Activated T-cell treated with anti-CD3 and anti-CD28 coated beads, Interleukin-2, amount 50 U/mL, for 72 hours (primary cell): ENCODE results near the gene C13orf46. TPM values are rescaled to one million over a fixed set of nuclear protein-coding genes. Genes with fewer than 3 reads are reported as not detected.
A peak's percentile ranks its signal among the peaks of the same experiment; 100 is the strongest.
"Not testable (repeated sequence)": the region's sequence is repeated elsewhere in the genome, so short reads cannot be mapped to it uniquely, and the experiment has no call there.

Experiments used
- ATAC-seq, 2 donors: fragments of 150-1000 bp; cut with Tn5 transposase; replicated peaks in 1 of 2; 2 replicates each; pipeline ENCODE4 v1.10.0; 2021; ENCODE audit warnings: moderate library complexity in 2 of 2, mild to moderate bottlenecking in 1 of 2
- DNase-seq, 2 donors: peaks; one replicate each; pipeline ENCODE4 v3.0.0; 2021 to 2022; ENCODE audit warnings: mixed read lengths in 1 of 2
- H3K27ac Mint-ChIP-seq: one replicate; pipeline ENCODE4 v1.8.0; 2022; ENCODE audit warnings: mild to moderate bottlenecking, moderate library complexity, mixed read lengths
- H3K27me3 Mint-ChIP-seq: one replicate; pipeline ENCODE4 v1.8.0; 2022; ENCODE audit warnings: low read depth, mixed read lengths
- H3K36me3 Mint-ChIP-seq, 2 donors: one replicate each; pipeline ENCODE4 v1.8.0; 2022; ENCODE audit warnings: mixed read lengths in 2 of 2, mild to moderate bottlenecking in 1 of 2; ENCODE audit not compliant: insufficient read depth in 2 of 2
- H3K4me1 Mint-ChIP-seq: one replicate; pipeline ENCODE4 v1.8.0; 2022; ENCODE audit warnings: low read depth, mixed read lengths
- H3K4me3 Mint-ChIP-seq, 2 donors: one replicate each; pipeline ENCODE4 v1.8.0; 2022; ENCODE audit warnings: mild to moderate bottlenecking in 2 of 2, mixed read lengths in 2 of 2, moderate library complexity in 2 of 2
- H3K9me3 Mint-ChIP-seq, 2 donors: one replicate each; pipeline ENCODE4 v1.8.0; 2022; ENCODE audit warnings: mixed read lengths in 2 of 2
- total RNA-seq, 2 donors: library from RNA; stranded (reverse); gene quantifications; one replicate each; pipeline ENCODE4 v1.2.3, GENCODE V29; 2022

C13orf46 gene
- total RNA-seq, 2 donors from 2014 or later = 4.6 to 6.9 TPM

DNA sequence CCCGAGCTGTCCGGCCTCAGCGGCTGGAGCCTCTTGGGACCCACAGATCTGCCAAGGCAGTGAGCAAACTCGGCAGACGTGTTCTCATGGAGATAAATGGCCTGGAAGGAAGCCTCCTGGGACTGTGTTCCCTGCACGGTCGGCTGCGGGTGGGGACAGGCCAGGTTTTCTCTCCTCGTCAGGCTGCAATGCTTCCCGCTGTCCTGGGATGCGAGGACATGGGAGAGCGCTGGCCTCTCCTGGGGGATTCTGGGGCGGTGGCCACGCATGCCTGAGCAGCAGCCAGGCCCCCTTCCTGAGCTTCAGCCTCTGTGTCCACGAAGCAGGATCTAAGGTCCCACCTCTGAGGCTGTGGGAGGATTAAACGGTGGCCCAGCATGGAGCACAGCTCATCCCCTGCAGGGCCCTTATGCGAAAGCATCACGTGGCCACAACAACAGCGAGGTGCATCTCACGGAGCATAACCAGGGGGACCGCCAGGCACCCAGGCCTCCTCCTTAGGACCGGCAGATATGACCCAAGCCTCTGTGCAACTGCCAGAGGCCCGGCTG, 21.2 kb upstream of the C13orf46 start:
- ATAC-seq (no peak), DNase-seq (no peak)
- Mint-ChIP-seq H3K4me1 (peaks cover 10% of the 10 kb centered on the region), H3K27ac (no peak overlapping the region), H3K4me3 (no peak overlapping the region), H3K9me3 (no peaks in the 10 kb centered on the region), H3K27me3 (no peaks in the 10 kb centered on the region), H3K36me3 (peaks cover 3 to 13% of the 10 kb centered on the region in 2 donors)

DNA sequence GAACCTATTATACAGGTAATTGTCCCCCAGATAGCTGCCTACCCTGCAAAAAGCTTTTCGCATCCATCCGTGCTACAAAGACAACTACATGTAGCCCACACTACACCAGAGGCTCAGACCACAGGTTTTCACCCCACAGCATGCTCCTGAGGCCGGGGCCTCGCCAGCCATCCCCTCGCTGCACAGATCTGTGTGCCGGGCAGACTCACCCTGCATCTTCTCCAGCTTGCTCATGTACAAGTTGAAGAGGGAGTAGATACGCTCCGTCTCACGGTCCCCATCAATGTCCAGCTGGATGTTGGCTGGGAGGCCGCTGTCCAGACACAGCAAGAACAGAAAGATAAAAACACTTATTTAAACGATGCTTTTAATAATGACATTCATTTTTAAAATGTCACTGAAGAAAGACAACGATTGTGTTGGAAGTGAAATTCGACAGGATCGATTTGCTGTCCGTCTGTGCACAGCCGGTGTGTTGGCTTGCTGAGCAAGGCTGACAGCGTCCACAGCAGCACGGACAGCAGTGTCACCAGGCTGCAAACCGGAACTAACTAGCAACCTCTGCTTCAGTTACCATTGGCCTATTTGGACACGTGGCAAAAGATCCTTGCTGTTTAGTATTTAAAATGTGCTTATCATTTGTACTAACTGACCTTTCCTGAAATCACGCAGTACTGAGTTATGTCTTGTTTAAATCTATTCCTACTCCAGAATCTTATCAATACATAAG, 18.6 kb upstream of the C13orf46 start:
- no peak overlapping the region for H3K27ac Mint-ChIP-seq
- no peak overlapping the region for H3K4me3 Mint-ChIP-seq
- H3K9me3 Mint-ChIP-seq = peaks cover 6 to 12% of the 10 kb centered on the region in 2 donors
- peaks cover 14 to 24% of the 10 kb centered on the region in 2 donors for H3K36me3 Mint-ChIP-seq
- ATAC-seq (no peak), DNase-seq (no peak)
- peaks cover 9% of the 10 kb centered on the region for H3K4me1 Mint-ChIP-seq
- H3K27me3 Mint-ChIP-seq = no peaks in the 10 kb centered on the region

DNA sequence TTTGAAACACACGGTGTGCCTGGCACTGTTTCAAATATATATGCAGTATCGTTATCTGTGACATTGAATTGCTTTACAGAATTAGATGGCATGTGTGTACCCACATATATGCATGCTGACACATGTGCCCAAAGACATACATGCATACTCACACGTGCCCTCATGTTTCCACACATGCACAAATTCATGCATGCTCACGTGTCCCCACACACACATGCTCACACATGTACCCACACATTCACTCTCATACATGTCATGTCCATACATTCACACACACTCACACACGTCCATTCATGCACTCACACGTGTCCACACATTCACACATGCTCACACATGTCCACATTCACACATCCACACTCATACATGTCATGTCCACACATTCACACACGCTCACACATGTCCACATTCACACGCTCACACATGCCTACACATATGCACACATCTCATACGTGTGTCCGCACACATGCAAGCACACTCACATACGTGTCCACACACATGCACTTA, 17.9 kb upstream of the C13orf46 start:
- Mint-ChIP-seq H3K27me3 (no peaks in the 10 kb centered on the region), H3K36me3 (peaks cover 14 to 24% of the 10 kb centered on the region in 2 donors), H3K27ac (no peak overlapping the region), H3K4me3 (no peak overlapping the region), H3K4me1 (peaks cover 5% of the 10 kb centered on the region), H3K9me3 (peaks cover 6 to 12% of the 10 kb centered on the region in 2 donors)
- DNase-seq = no peak
- no peak for ATAC-seq

DNA sequence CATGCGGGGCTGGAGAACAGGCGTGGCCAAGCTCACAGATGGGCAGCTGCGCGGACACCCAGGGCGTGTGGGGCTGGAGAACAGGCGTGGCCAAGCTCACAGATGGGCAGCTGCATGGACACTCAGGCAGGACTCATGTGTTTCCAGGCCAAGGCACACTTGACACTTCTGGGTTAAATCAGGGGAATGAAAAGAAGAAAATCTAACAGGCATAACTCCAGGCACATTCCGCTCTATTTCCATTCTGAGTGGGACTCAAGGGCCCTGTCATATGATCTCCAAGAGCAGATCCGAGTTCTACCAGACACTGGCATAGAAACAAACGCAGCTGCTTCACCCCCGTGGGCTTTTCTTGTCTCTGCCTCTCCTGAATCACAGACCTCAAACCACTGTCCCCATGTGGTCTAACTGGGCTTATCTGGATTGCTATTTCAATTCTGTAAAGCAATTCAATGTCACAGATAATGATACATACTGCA, 17.4 kb upstream of the C13orf46 start:
- no peak overlapping the region for H3K27ac Mint-ChIP-seq
- H3K36me3 Mint-ChIP-seq = peaks cover 14 to 24% of the 10 kb centered on the region in 2 donors
- peaks cover 5% of the 10 kb centered on the region for H3K4me1 Mint-ChIP-seq
- no peak for ATAC-seq
- H3K4me3 Mint-ChIP-seq = no peak overlapping the region
- H3K27me3 Mint-ChIP-seq = no peaks in the 10 kb centered on the region
- peaks cover 6 to 12% of the 10 kb centered on the region in 2 donors for H3K9me3 Mint-ChIP-seq
- DNase-seq = no peak

DNA sequence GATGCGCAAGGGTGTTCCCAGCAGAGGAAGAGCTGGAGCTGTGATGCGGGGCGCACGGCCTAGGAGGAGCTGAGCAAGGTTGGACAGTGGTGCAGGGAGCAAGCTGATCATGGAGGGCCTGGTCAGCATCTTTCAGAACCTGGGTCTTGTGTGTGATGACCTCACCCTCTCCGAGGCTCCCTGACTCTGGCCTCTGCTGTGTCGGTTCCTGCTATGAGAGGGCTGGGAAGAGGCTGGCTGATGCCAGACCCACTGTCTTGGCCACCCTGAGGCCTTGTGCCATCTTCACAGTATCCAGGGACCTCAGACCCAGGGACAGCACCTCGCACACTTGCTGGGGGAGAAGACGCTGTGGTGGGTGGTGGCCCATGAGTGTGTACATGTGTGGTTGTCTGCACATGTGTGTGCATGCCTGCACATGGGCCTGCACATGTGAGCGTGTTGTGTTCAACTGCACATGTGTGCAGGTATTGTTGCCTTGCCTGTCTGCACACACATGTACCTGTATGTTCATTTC, 16.5 kb upstream of the C13orf46 start:
- Mint-ChIP-seq H3K36me3 (peaks cover 14 to 24% of the 10 kb centered on the region in 2 donors), H3K9me3 (peaks cover 6 to 12% of the 10 kb centered on the region in 2 donors), H3K4me3 (no peak overlapping the region), H3K4me1 (peaks cover 5% of the 10 kb centered on the region), H3K27me3 (no peaks in the 10 kb centered on the region), H3K27ac (no peak overlapping the region)
- no peak for ATAC-seq
- no peak for DNase-seq

DNA sequence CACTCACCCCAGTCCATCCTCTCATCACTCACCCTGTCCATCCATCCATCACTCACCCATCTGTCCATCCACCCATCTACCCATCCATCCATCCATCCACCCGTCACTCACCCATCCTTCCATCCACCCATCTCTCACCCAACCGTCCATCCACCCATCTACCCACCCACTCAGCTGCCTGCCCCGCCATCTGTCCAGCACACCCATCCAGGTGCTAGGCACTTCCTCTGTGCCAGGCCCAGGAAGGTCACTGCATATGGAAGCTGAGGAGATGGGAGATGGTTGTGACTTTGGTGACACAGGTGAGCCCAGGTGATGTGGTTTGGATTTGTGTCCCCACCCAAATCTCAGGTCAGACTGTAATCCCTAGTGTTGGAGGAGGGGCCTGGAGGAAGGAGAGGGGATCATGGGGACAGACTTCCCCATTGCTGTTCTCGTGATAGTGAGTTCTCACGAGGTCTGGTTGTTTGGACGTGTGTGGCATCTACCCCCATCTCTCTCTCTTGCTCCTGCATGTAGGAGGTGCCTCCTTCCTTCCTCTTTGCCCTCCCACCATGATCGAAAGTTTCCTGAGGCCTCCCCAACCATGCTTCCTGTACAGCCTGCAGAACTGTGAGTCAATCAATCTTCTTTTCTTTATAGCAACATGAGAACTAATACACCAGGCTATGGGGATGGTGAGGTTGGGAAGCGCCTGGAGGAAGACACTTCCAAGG, 15.9 kb upstream of the C13orf46 start:
- ATAC-seq = no peak
- H3K27ac Mint-ChIP-seq = no peak overlapping the region
- no peak for DNase-seq
- H3K4me3 Mint-ChIP-seq = no peak overlapping the region
- H3K9me3 Mint-ChIP-seq = peaks cover 6 to 12% of the 10 kb centered on the region in 2 donors
- peaks cover 14 to 24% of the 10 kb centered on the region in 2 donors for H3K36me3 Mint-ChIP-seq
- no peaks in the 10 kb centered on the region for H3K27me3 Mint-ChIP-seq
- H3K4me1 Mint-ChIP-seq = peaks cover 5% of the 10 kb centered on the region

DNA sequence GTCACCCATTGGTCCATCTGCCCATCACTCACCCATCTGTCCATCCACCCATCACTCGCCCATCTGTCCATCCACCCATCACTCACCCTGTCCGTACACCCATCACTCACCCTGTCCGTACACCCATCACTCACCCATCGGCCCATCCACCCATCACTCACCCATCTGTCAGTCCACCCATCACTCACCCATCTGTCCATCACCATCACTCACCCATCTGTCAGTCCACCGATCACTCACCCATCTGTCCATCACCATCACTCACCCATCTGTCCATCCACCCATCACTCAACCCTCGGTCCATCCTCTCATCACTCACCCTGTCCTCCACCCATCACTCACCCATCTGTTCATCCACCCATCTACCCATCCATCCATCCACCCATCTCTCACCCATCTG, 15.0 kb upstream of the C13orf46 start:
- H3K27me3 Mint-ChIP-seq, H3K27ac Mint-ChIP-seq, H3K4me3 Mint-ChIP-seq, ATAC-seq, DNase-seq, H3K4me1 Mint-ChIP-seq: not testable (repeated sequence)
- Mint-ChIP-seq H3K36me3 (peaks cover 19 to 25% of the 10 kb centered on the region in 2 donors), H3K9me3 (peaks cover 6 to 16% of the 10 kb centered on the region in 2 donors)

DNA sequence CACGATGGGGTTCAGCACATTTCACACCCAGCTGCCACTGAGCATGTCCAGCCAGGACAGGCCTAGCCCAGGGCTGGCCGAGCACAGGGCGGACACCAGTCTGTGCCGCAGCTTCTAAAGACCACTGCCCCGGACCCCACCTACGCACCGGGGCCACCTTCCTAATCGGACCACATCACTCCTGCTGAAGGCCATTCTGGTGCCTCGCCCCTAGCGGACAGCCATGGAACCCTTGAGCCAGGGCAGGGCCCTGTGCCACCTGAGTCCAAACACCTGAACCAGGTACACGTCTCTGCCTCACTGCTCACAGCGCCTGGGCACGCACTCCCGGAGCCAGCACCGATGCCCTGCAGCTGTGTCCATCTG, 8.4 kb upstream of the C13orf46 start:
- Mint-ChIP-seq H3K4me3 (no peak overlapping the region), H3K9me3 (peaks cover 0 to 4% of the 10 kb centered on the region in 2 donors), H3K27ac (no peak overlapping the region), H3K36me3 (peaks cover 5 to 13% of the 10 kb centered on the region in 2 donors), H3K27me3 (no peaks in the 10 kb centered on the region), H3K4me1 (no peaks in the 10 kb centered on the region)
- DNase-seq = no peak
- no peak for ATAC-seq

DNA sequence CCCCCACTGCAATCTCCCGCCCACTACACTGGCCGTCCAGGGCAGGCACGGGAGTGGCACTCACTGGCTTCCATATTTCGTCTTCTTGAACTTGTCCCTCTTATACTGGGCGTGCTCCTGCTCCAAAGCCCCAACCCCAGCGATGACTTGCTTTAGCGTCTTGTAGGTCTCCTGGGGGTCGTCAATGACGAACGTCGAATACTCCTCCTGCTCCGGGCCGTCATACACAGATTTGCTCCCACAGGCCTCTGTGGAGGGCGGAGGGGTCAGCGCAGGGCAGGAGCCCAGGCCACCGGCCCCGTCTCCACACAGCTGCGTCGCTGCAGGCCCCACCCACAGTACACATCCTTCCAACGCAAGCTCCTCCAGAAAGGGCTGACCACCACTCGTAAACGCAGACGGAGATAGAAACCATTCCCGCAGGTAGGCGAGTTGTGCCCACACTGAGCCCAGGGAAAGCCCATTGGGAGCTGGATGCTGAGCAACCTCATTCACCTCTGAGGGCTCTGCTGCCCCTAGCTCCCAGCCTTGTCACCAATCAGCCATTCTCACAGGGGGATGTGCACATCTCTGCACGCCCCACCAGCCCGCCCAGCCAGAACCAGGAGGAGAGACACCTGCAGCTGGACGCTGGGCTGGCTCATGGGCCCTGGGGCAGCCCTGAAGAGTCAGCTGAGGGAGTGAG, 7.9 kb upstream of the C13orf46 start:
- Mint-ChIP-seq H3K4me3 (no peak overlapping the region), H3K4me1 (no peaks in the 10 kb centered on the region), H3K36me3 (peaks cover 5 to 15% of the 10 kb centered on the region in 2 donors), H3K9me3 (peaks cover 0 to 4% of the 10 kb centered on the region in 2 donors), H3K27ac (peak overlapping the region; percentile 33), H3K27me3 (no peaks in the 10 kb centered on the region)
- DNase-seq (no peak), ATAC-seq (no peak)

DNA sequence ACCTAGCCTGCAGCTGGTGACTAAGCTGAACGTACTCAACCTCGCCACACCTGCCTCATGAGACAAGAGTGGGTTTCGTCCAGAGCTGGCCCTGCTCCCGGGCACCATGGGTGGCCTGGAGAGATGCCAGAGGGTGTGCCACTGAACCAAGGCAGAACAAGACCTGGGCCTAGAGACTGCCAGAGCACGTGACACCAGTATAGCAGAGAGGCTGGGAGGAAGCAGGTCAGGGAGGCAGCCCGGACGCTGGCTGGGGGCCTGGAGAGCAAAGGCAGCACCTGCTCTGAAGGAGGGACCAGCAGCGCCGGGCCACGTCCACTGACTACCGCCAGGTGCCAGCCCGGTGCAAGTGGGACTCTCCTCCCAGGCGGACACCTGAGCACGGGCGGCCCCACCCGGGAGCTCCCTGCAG, 7.3 kb upstream of the C13orf46 start:
- Mint-ChIP-seq H3K27ac (no peak overlapping the region), H3K4me1 (no peaks in the 10 kb centered on the region), H3K27me3 (no peaks in the 10 kb centered on the region), H3K4me3 (no peak overlapping the region), H3K36me3 (peaks cover 5 to 15% of the 10 kb centered on the region in 2 donors), H3K9me3 (peaks cover 0 to 4% of the 10 kb centered on the region in 2 donors)
- ATAC-seq (no peak), DNase-seq (no peak)

DNA sequence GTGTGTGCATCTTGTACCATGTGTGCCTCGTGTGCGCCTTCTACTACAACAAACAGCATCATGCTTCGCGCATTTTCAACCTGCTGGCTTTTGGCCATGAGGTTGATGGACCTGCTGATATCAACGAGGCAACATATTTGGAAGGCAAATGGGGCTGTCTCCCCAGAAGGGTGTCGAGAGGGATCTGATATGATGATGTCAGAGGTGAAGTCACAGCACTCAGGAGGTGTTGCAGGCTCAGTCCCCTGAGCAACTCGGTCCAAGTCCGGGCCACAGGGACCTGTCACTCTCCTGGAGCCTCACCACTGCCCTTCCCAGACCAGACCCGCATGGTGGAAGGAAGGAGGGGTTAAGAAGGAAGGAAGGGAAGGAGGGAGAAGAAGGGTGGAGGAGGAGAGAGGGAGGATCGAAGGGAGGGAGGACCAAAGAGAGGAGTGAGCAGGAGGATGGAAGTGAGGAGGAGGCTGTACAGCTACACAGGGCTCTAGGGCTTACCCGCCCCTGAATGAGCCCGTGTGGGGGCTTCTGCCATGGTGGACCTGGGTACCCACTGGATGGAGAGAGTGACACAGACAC, 6.7 kb upstream of the C13orf46 start:
- no peaks in the 10 kb centered on the region for H3K27me3 Mint-ChIP-seq
- no peak overlapping the region for H3K4me3 Mint-ChIP-seq
- peaks cover 0 to 4% of the 10 kb centered on the region in 2 donors for H3K9me3 Mint-ChIP-seq
- DNase-seq (no peak), ATAC-seq (no peak)
- no peaks in the 10 kb centered on the region for H3K4me1 Mint-ChIP-seq
- H3K27ac Mint-ChIP-seq = no peak overlapping the region
- peaks cover 5 to 15% of the 10 kb centered on the region in 2 donors for H3K36me3 Mint-ChIP-seq

DNA sequence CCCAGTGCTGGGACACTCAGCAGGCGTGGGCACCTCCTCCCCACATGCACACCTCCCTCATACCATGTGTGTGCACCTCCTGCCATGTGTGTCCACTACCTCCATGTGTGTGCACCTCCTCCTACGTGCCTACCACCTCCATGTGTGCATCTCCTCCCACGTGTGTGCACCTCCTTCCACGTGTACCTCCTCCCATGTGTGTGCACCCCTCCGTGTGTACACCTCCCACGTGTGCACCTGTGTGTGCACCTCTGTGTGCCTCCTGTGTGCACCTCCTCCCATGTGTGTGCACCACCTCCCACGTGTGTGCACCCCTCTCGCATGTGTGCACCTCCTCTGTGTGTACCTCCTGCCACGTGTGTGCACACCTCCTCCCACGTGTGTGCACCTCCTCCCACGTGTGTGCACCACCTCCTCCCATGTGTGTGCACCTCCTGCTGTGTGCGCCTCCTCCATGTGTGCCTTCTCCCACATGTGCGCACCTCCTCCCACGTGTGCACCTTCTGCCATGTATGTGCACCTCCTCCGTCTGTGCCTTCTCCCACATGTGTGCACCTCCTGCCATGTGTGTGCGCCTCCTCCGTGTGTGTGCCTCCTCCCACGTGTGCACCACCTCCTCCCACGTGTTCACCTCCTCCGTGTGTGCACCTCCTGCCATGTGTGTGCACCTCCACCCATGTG, 6.1 kb upstream of the C13orf46 start:
- H3K9me3 Mint-ChIP-seq = peaks cover 0 to 4% of the 10 kb centered on the region in 2 donors
- H3K4me3 Mint-ChIP-seq = no peak overlapping the region
- DNase-seq (no peak), ATAC-seq (peak in 1 of 2 donors; percentile 14)
- H3K27ac Mint-ChIP-seq = no peak overlapping the region
- no peaks in the 10 kb centered on the region for H3K27me3 Mint-ChIP-seq
- peaks cover 5 to 15% of the 10 kb centered on the region in 2 donors for H3K36me3 Mint-ChIP-seq
- no peaks in the 10 kb centered on the region for H3K4me1 Mint-ChIP-seq
